ENCODE results near the gene SUFU. TPM values are rescaled to one million over a fixed set of nuclear protein-coding genes. Genes with fewer than 3 reads are reported as not detected.

Gene SUFU
- total and polyA plus RNA-seq, 2 experiments from 2014 or later: 2.8 to 5.6 TPM

GRCh38 chr10:102627291-102627735, 123.5 kb downstream of the SUFU start:
- peaks cover 27% of the 10 kb centered on the region for H3K27me3 Mint-ChIP-seq (ENCODE audit: insufficient read depth, low read depth, poor library complexity)
- peaks cover 73% of the 10 kb centered on the region for H3K4me1 Mint-ChIP-seq

More at GRCh38 chr10:102627291-102627735, 123.5 kb downstream of the SUFU start:
- Histone ChIP-seq H3K9me2 (ENCODE audit: insufficient read depth) (no peaks in the 10 kb centered on the region), H3K27ac (ENCODE audit: low read depth) (peak overlapping the region; percentile 97), H2AFZ (peak overlapping the region; percentile 87), H3K4me3 (peak overlapping the region; percentile 37; the same call in 1 of the 2 replicates), H3F3A (replicated peaks; ENCODE audit: low read depth) (peaks cover 10% of the 10 kb centered on the region), H3K79me2 (replicated peaks; ENCODE audit: insufficient read depth) (no peaks in the 10 kb centered on the region), H3K4me1 (ENCODE audit: insufficient read depth) (peaks cover 52% of the 10 kb centered on the region), H3K27me3 (ENCODE audit: insufficient read depth) (no peaks in the 10 kb centered on the region), H3K36me3 (ENCODE audit: insufficient read depth) (no peaks in the 10 kb centered on the region), H3K4me2 (peak overlapping the region; percentile 76), H4K20me1 (replicated peaks; ENCODE audit: insufficient read depth) (no peaks in the 10 kb centered on the region)
- H3K9me3 Mint-ChIP-seq: no peaks in the 10 kb centered on the region
- TF ChIP-seq EZH2phosphoT487 (IDR thresholded peaks at IDR 0.05; ENCODE audit: unreplicated experiment) (no peak), POLR2AphosphoS5 (IDR thresholded peaks at IDR 0.05; ENCODE audit: low read depth) (no peak), REST (IDR thresholded peaks at IDR 0.05; ENCODE audit: unreplicated experiment) (no peak), ZNF114 (CRISPR knock-in tag; IDR thresholded peaks at IDR 0.05) (no peak), CREB1 (CRISPR knock-in tag; IDR thresholded peaks at IDR 0.05; ENCODE audit: low read depth) (no peak), ZNF462 (CRISPR knock-in tag; IDR thresholded peaks at IDR 0.05) (no peak), STAT1 (IDR thresholded peaks at IDR 0.05; ENCODE audit: unreplicated experiment) (no peak), JUNB (IDR thresholded peaks at IDR 0.05; ENCODE audit: unreplicated experiment) (no peak), EZH2 (IDR thresholded peaks at IDR 0.05; ENCODE audit: low read depth, unreplicated experiment) (no peak), NANOG (IDR thresholded peaks at IDR 0.05; ENCODE audit: borderline replicate concordance) (no peak), CTCF (conservative IDR thresholded peaks at IDR 0.05; ENCODE audit: low read depth in 2 of 2) (no peak), ETS1 (IDR thresholded peaks at IDR 0.05) (no peak), ZNF331 (CRISPR knock-in tag; IDR thresholded peaks at IDR 0.05; ENCODE audit: low read depth) (no peak)
- ATAC-seq (peak; percentile 17), DNase-seq (ENCODE audit: low spot score) (no peak)
- H3K36me3 Mint-ChIP-seq (ENCODE audit: low read depth): no peaks in the 10 kb centered on the region
- peak overlapping the region; percentile 97 for H3K27ac Mint-ChIP-seq
- peak overlapping the region; percentile 52 for H3K4me3 Mint-ChIP-seq
